Activated naive CD8-positive, alpha-beta T cell treated with anti-CD3 and anti-CD28 coated beads, Interleukin-2, amount 10 ng/mL, durations not matched to agents 7 days and 5 days (primary cell): ENCODE results near the gene AMN. TPM values are rescaled to one million over a fixed set of nuclear protein-coding genes. Genes with fewer than 3 reads are reported as not detected.

ENCODE experiments used
- ATAC-seq: fragments of 150-1000 bp; cut with Tn5 transposase; one replicate; pipeline ENCODE4 v1.10.0; 2021; ENCODE audit warnings: low read depth, moderate library complexity
- POLR2A ChIA-PET: fragments of 350-600 bp; sonication (Branson Sonifier 250); formaldehyde crosslinking; loops from one replicate; lab custom pipeline; 2021; ENCODE audit warnings: antibody characterized with exemption; lab: Charles Lee
- DNase-seq: peaks from one replicate; pipeline ENCODE4 v3.0.0; 2021
- H3K27ac Mint-ChIP-seq: one replicate; pipeline ENCODE4 v1.8.0; 2022; ENCODE audit warnings: mild to moderate bottlenecking, mixed read lengths
- H3K27me3 Mint-ChIP-seq: one replicate; pipeline ENCODE4 v1.8.0; 2022; ENCODE audit warnings: mild to moderate bottlenecking, moderate library complexity, mixed read lengths
- H3K36me3 Mint-ChIP-seq: one replicate; pipeline ENCODE4 v1.8.0; 2021; ENCODE audit warnings: mild to moderate bottlenecking, mixed read lengths
- H3K4me1 Mint-ChIP-seq: one replicate; pipeline ENCODE4 v1.8.0; 2021; ENCODE audit warnings: mixed read lengths
- H3K4me3 Mint-ChIP-seq: one replicate; pipeline ENCODE4 v1.8.0; 2022; ENCODE audit warnings: mild to moderate bottlenecking, moderate library complexity, mixed read lengths
- H3K9me3 Mint-ChIP-seq: one replicate; pipeline ENCODE4 v1.8.0; 2021; ENCODE audit warnings: mixed read lengths
- total RNA-seq, 2 experiments: library from RNA; stranded (reverse); gene quantifications; one replicate each; pipeline ENCODE4 v1.2.3, GENCODE V29; 2021

AMN gene
- total RNA-seq, 2 experiments from 2014 or later, result 2.5 to 2.9 TPM

DNA sequence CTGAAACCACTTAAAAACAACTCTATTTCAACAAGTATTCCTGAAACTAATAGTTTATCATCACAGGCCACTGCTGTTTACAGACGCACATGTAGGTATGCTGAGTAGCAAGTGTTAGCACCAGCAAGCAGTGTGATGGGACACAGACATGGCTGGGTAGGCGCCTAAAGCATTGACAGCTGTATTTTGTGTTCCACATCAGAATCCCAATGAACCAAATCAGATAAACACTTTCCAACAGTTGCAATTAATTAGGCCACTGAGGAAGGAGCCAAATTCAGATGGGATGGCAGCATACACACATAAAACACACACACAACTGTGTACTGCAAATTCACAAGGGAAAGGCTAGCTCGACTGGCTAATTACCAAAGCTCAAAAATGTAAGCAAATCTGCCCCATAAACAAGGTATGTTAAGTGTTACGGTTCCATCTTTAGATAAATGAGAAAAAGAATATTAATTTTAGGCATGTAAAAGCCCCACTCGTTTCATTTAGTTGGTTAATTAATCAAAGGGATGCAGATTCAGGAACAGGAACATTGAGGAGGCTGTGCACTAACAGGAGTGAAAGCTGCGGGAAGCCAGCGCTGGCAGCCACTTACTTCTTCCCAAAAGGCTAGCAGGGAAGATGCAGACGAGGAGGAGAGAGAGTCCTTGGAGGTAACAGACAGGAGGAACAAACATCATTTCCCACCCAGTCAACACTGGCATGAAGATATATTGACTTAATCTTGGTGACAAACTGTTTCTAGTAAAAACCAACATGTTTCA, 33.4 kb downstream of the AMN start:
- Mint-ChIP-seq H3K27me3 (no peaks in the 10 kb centered on the region), H3K4me3 (no peak overlapping the region), H3K36me3 (no peaks in the 10 kb centered on the region), H3K4me1 (no peaks in the 10 kb centered on the region), H3K9me3 (no peaks in the 10 kb centered on the region), H3K27ac (no peak overlapping the region)
- POLR2A ChIA-PET, result no interaction called here
- ATAC-seq (no peak), DNase-seq (no peak)

DNA sequence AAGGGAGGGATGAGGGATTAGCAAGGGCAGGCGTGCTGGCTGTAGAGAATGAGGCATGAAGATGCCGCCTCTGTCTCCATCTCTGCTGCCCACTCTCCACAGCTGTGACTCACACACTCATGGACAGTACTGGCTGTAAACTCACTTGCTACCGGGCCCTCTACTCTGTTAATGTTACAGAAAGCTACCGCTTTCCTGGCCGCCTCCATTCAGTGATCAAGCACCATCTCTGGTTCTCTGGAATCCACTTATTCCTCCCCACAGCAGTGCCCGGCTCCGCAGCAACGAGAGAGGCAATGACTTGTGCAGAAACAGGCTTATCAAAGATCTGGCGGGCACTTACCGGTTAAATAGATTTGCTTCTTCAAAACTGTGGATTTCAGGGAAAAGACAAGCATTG, 34.8 kb downstream of the AMN start:
- ATAC-seq (no peak), DNase-seq (no peak)
- POLR2A ChIA-PET, result no interaction called here
- H3K27ac Mint-ChIP-seq, result no peak overlapping the region
- H3K9me3 Mint-ChIP-seq, result no peaks in the 10 kb centered on the region
- H3K4me1 Mint-ChIP-seq, result no peaks in the 10 kb centered on the region
- no peak overlapping the region for H3K4me3 Mint-ChIP-seq
- H3K36me3 Mint-ChIP-seq, result no peaks in the 10 kb centered on the region
- no peaks in the 10 kb centered on the region for H3K27me3 Mint-ChIP-seq

DNA sequence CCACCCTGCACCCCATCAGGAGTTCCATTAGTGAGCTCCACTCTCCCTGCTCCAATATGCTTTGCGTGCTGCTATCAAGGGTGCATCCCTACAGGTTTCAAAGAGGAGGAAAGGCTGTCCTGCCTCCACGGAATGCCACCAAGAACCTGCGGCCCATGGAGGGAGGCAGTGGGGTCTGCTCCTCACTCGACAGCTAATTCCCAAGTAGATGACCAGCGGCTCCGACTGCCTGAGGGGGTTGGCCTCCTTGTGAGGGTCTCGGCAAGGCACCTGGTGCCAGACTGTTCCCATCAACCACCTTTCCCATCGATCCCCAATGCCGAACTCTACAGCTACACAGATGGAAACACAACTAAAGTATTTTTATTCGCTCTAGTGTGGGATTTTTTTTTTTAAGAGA, 36.0 kb downstream of the AMN start:
- Mint-ChIP-seq H3K4me3 (no peak overlapping the region), H3K9me3 (no peaks in the 10 kb centered on the region), H3K36me3 (no peaks in the 10 kb centered on the region), H3K27me3 (no peaks in the 10 kb centered on the region), H3K27ac (no peak overlapping the region), H3K4me1 (no peaks in the 10 kb centered on the region)
- no peak for ATAC-seq
- no peak for DNase-seq
- POLR2A ChIA-PET, result no interaction called here

DNA sequence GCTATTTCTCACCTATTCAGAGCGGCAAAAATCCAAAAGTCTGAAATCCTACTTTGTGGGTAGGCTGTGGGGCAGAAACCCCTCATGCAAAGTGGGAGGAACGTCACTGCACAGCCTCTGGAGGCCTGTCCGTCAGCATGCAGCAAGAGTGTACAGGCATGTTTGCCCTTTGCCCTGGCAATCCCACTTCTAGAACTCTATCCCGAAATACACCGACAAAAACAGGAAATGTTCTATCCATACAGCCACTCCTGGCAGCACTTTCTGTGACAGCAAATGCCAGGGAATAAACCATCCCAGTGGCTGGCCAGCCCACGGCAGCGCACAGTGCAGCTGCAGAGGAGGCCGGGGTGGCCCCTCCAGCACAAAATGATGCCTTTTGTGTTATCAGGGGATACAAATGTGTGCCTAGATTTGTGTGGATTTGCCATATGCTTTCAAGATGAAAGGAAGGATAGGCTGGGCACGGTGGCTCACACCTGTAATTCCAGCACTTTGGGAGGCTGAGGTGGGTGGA, 39.7 kb downstream of the AMN start:
- no peak for ATAC-seq
- no peak overlapping the region for H3K27ac Mint-ChIP-seq
- H3K4me1 Mint-ChIP-seq, result no peaks in the 10 kb centered on the region
- H3K36me3 Mint-ChIP-seq, result no peaks in the 10 kb centered on the region
- no peaks in the 10 kb centered on the region for H3K9me3 Mint-ChIP-seq
- POLR2A ChIA-PET, result no interaction called here
- H3K4me3 Mint-ChIP-seq, result no peak overlapping the region
- H3K27me3 Mint-ChIP-seq, result no peaks in the 10 kb centered on the region
- no peak for DNase-seq

DNA sequence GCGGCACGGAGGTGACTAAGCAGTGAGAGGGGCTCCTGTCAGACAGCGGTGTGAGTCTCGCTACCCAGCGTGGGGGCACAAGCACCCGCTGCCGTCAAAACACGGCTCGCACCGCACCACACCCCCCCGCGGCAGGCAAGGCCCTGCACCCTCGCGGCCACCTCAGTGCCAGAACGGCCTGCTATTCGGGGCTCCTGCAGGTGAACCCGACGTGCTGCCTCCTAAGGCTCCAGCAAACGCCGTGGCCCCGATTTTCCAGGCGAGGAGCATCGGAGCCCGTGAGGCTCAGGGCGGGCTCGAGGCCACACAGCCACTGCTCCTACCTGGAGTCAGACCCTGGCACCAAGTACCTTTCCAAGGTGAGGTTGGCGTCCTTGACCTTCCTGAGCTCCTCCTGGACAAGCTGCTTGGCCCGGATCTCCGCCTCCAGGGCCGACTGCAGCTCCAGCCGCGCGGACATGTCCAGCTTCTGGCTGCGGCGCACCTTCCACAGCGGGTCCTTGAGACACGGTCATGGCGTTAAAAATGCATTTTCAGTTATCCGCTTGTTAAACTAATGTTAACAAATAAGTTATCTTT, 41.8 kb downstream of the AMN start:
- POLR2A ChIA-PET, result no interaction called here
- no peak for DNase-seq
- no peak for ATAC-seq

DNA sequence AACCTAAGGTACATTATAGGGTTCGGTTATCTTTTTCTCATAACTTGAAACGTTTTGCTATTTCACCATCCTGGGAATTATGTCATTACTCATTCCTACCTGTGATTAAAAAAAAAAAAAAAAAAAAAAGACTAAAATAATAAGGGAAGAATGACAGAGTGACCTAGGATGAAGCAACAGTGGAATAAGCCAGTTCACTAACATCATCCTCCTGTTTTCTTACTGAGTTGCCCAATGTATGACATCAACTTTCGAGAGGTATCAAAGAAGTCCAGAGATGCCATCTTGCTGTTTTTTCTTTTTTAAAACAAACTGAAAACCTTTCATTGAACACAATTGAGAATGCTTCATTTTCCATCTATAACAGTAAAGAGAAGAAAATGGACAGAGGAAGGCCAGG, 42.8 kb downstream of the AMN start:
- Mint-ChIP-seq H3K4me1 (no peaks in the 10 kb centered on the region), H3K27me3 (no peaks in the 10 kb centered on the region), H3K36me3 (no peaks in the 10 kb centered on the region), H3K4me3 (no peak overlapping the region), H3K9me3 (no peaks in the 10 kb centered on the region), H3K27ac (no peak overlapping the region)
- ATAC-seq (no peak), DNase-seq (no peak)
- POLR2A ChIA-PET, result no interaction called here

More for the DNA sequence above, 41.8 kb downstream of the AMN start:
- H3K9me3 Mint-ChIP-seq, result no peaks in the 10 kb centered on the region
- H3K36me3 Mint-ChIP-seq, result no peaks in the 10 kb centered on the region
- H3K27me3 Mint-ChIP-seq, result no peaks in the 10 kb centered on the region
- no peak overlapping the region for H3K27ac Mint-ChIP-seq
- H3K4me3 Mint-ChIP-seq, result no peak overlapping the region
- H3K4me1 Mint-ChIP-seq, result no peaks in the 10 kb centered on the region

DNA sequence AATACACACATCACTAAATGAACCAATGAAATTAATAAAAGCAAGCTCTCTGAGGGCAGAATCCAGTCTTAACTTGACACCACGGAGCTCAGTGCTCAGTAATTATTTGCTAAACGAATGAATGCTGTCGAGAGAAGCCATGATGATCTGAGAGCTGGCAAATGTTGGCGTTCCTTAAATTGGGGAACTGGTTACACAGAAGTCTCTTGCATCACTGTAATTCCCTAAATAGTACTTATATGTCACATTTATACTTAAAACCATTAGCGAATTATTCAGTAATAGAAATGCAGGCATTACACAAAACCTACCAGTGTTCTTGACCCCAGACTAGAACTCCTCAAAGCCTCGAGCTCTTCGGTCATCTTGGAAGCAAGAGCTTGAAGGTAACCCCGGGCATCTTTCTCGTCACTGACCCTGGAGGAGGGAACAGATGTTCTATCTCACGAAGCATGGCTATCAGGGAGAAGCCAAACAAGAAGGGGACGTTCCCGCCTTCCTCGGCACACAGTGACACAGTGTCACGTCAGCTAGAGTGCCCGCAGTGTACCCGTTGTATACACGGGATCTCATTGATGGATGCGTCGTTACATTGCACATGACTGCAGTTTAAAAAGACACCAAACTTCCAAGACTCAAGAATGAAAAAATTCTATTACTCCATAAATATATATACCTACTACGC, 43.6 kb downstream of the AMN start:
- Mint-ChIP-seq H3K4me1 (no peaks in the 10 kb centered on the region), H3K36me3 (no peaks in the 10 kb centered on the region), H3K9me3 (no peaks in the 10 kb centered on the region), H3K27me3 (no peaks in the 10 kb centered on the region), H3K4me3 (no peak overlapping the region), H3K27ac (no peak overlapping the region)
- POLR2A ChIA-PET, result no interaction called here
- ATAC-seq (no peak), DNase-seq (no peak)

DNA sequence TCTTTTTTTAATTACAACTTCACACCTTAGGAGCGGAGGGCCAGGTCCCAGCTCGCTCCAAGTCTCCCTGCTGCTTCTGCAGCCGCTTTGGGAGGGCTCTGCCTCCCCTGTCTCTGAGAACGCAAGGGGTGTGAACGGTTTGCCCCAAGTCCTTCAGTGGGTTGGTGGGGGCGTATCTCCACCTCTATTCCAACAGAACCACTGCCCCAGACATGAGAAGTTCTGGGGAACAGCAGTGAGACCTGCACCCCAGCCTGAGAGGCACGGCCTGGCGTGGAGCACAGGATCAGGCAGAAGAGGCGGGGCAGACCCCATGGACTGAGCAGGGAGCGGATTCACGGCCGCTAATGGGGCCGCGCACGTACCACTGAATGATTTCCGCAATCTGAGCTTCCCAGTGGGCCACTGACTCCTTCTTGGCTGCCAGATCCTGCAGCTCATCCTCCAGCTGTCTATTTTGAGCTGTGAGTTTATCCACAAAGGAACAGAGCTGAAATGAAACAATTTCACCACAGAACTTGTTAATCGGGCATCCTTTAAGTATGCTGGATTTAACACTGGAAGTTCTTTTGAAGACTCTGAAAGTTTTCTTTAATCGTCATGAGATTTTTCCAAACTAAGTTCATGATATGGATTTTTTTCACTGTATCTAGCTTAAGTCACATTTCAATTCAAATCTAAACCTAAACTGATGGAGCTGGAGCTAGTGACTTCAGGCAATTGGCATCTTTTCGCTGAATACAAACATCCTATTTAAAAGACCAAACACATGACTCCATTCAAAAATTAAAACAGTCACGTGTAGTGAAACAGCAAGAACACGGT, 44.4 kb downstream of the AMN start:
- H3K4me1 Mint-ChIP-seq, result no peaks in the 10 kb centered on the region
- DNase-seq (no peak), ATAC-seq (no peak)
- no peaks in the 10 kb centered on the region for H3K27me3 Mint-ChIP-seq
- no peak overlapping the region for H3K27ac Mint-ChIP-seq
- H3K36me3 Mint-ChIP-seq, result no peaks in the 10 kb centered on the region
- no peak overlapping the region for H3K4me3 Mint-ChIP-seq
- POLR2A ChIA-PET, result no interaction called here
- no peaks in the 10 kb centered on the region for H3K9me3 Mint-ChIP-seq

DNA sequence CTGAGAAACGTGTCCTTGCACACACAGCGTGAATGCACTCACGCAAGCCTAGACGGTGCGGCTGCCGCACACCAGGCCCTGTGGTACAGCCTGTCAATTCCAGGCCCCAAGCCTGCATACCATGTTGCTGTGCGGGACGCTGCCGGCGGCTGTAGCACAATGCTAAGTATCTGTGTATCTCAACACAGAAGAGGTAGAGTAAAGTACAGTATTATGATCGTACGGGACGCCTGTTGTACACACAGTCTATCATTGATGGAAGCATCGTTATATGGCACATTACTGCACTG, 45.0 kb downstream of the AMN start:
- no peak for ATAC-seq
- no peak overlapping the region for H3K4me3 Mint-ChIP-seq
- no peak overlapping the region for H3K27ac Mint-ChIP-seq
- DNase-seq, result no peak
- no peaks in the 10 kb centered on the region for H3K9me3 Mint-ChIP-seq
- no peaks in the 10 kb centered on the region for H3K36me3 Mint-ChIP-seq
- H3K27me3 Mint-ChIP-seq, result no peaks in the 10 kb centered on the region
- POLR2A ChIA-PET, result no interaction called here
- H3K4me1 Mint-ChIP-seq, result no peaks in the 10 kb centered on the region

DNA sequence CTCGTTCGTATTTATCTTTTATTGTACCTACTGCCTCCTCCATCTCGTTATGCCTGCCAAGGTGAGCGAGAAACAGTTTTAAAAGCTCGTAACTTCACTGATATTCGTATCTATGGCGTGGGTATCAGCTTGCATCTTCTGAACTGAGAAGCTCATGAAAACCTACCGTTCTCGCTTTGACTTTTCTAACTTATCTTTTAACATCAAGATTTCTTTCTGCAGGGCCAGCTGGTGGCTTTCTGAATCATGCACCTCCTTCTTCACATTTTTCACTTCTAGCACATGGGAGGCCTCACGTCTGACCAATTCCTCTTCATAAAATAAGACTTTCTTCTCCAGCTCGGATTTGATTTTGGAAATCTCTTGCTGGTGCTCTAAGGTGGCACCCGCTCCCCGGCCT, 45.8 kb downstream of the AMN start:
- Mint-ChIP-seq H3K4me3 (no peak overlapping the region), H3K9me3 (no peaks in the 10 kb centered on the region)
- DNase-seq, result no peak

DNA sequence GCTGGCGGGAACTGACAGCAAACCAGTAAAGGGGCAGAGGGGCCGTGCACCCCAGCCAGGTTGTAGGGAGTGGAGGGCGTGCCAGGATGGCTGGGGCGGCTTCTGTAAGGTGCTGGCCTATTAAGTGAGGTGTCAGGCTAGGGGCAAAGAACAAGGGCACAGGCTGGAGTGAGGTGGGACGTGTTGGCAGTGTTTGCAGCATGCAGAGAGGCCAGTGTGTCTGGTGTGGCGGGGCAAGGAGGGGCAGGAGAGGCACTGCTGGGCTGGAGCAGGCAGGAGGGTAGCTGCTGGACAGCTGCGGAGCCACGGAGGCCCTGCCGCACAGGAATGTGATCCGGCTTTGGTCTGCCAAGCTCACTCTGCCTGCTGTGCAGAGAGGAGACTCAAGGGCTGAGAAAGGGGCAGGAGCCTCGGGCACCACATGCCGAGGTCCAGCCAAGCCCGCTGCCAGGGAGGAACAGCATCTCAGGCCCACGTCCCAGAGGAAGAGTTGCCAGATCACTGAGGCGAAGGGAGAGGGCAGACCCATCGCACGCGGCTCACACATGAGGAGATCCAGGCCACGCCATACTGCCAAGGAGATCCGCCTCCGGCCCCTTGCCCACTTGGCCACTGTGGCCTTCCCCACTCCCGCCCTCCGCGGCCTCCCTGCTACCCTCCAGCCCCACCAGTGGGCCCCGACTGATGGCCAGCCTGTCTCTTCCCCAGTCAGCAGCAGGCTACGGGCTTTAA, 46.8 kb downstream of the AMN start:
- POLR2A ChIA-PET, result no interaction called here
- Mint-ChIP-seq H3K27ac (no peak overlapping the region), H3K27me3 (no peaks in the 10 kb centered on the region), H3K9me3 (no peaks in the 10 kb centered on the region), H3K36me3 (no peaks in the 10 kb centered on the region), H3K4me1 (no peaks in the 10 kb centered on the region), H3K4me3 (no peak overlapping the region)
- DNase-seq (no peak), ATAC-seq (no peak)

More for the DNA sequence above, 45.8 kb downstream of the AMN start:
- no peak overlapping the region for H3K27ac Mint-ChIP-seq
- POLR2A ChIA-PET, result no interaction called here
- no peaks in the 10 kb centered on the region for H3K4me1 Mint-ChIP-seq
- H3K36me3 Mint-ChIP-seq, result no peaks in the 10 kb centered on the region
- no peak for ATAC-seq
- H3K27me3 Mint-ChIP-seq, result no peaks in the 10 kb centered on the region

DNA sequence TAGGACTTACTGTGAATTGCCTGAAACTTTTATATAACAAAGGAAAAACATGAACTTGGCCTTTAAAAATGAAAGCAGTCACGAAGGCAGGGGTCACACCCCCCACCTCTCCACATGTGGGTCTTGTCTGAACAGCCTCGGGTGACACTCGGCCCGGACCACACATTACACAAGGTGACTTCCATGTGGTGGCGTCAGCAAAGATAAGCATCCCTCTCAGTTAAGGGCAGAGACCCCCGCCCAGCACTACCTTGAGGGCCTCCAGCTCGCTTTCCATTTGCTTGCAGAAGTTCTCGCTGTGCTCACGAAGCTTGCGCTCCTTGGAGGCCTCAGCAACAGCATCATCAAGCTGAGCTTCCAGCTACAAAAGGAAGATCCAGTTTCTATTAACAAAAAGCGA, 47.4 kb downstream of the AMN start:
- no peaks in the 10 kb centered on the region for H3K4me1 Mint-ChIP-seq
- DNase-seq, result no peak
- no peaks in the 10 kb centered on the region for H3K27me3 Mint-ChIP-seq
- no peak overlapping the region for H3K27ac Mint-ChIP-seq
- POLR2A ChIA-PET, result no interaction called here
- H3K4me3 Mint-ChIP-seq, result no peak overlapping the region
- H3K36me3 Mint-ChIP-seq, result no peaks in the 10 kb centered on the region
- no peak for ATAC-seq
- H3K9me3 Mint-ChIP-seq, result no peaks in the 10 kb centered on the region

DNA sequence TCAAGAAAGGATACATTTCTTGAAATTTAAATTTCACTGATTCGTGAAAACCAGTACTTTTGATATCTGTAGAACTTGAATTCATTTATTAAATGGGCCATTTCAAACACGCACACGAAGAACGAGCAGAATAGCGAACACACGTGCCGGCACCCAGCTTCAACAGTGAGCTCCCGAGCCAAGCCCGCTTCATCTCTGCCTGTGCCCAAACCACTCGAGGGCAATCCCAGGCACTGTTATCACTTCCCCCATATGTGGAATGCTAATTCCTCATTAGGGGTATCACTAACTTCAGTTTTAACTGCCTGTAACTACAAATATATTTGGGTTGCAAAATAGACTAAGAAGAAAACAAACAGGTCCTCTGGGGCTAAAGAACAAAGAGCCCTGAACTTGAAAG, 48.0 kb downstream of the AMN start:
- POLR2A ChIA-PET, result no interaction called here
- DNase-seq, result no peak
- no peaks in the 10 kb centered on the region for H3K36me3 Mint-ChIP-seq

More for the DNA sequence above, 48.0 kb downstream of the AMN start:
- H3K4me3 Mint-ChIP-seq, result no peak overlapping the region
- H3K9me3 Mint-ChIP-seq, result no peaks in the 10 kb centered on the region
- no peak for ATAC-seq
- H3K4me1 Mint-ChIP-seq, result no peaks in the 10 kb centered on the region
- H3K27ac Mint-ChIP-seq, result no peak overlapping the region
- no peaks in the 10 kb centered on the region for H3K27me3 Mint-ChIP-seq
